Natural killer cell treated with Interleukin-12 subunit alpha and Interleukin-12 subunit beta and Interleukin-15 and Interleukin-18, amount 100 ng/mL, for 72 hours (primary cell): ENCODE results near the gene ING3. TPM values are rescaled to one million over a fixed set of nuclear protein-coding genes. Genes with fewer than 3 reads are reported as not detected.

Source experiments
- ATAC-seq, 2 donors: fragments of 150-1000 bp; cut with Tn5 transposase in 1 of 2; sonication (Bioruptor Pico), chemical (Tn5 transposase) in 1 of 2; 2 replicates each; pipeline ENCODE4 v1.10.0; 2021
- DNase-seq: peaks from one replicate; pipeline ENCODE4 v3.0.0; 2022; ENCODE audit warnings: low spot score
- H3K27ac Mint-ChIP-seq, 2 donors: 1 replicate in 1 of 2; 2 replicates in 1 of 2; pipeline ENCODE4 v1.8.0; 2022; ENCODE audit warnings: mixed read lengths in 2 of 2, mild to moderate bottlenecking in 1 of 2, moderate library complexity in 1 of 2
- H3K27me3 Mint-ChIP-seq, 2 donors: 1 replicate in 1 of 2; 2 replicates in 1 of 2; pipeline ENCODE4 v1.8.0; 2022; ENCODE audit warnings: mixed read lengths in 2 of 2
- H3K36me3 Mint-ChIP-seq: one replicate; pipeline ENCODE4 v1.8.0; 2022; ENCODE audit warnings: mixed read lengths
- H3K4me1 Mint-ChIP-seq, 2 donors: 1 replicate in 1 of 2; 2 replicates in 1 of 2; pipeline ENCODE4 v1.8.0; 2022; ENCODE audit warnings: low read depth in 2 of 2, mixed read lengths in 2 of 2, mild to moderate bottlenecking in 1 of 2
- H3K4me3 Mint-ChIP-seq: one replicate; pipeline ENCODE4 v1.8.0; 2022; ENCODE audit warnings: mixed read lengths
- H3K9me3 Mint-ChIP-seq: 2 replicates; pipeline ENCODE4 v1.8.0; 2022; ENCODE audit warnings: mixed read lengths
- total RNA-seq, 2 donors: library from RNA; stranded (reverse); gene quantifications; one replicate each; pipeline ENCODE4 v1.2.3, GENCODE V29; 2022

The ING3 gene
- total RNA-seq, 2 donors from 2014 or later: 20.3 to 32.2 TPM

DNA sequence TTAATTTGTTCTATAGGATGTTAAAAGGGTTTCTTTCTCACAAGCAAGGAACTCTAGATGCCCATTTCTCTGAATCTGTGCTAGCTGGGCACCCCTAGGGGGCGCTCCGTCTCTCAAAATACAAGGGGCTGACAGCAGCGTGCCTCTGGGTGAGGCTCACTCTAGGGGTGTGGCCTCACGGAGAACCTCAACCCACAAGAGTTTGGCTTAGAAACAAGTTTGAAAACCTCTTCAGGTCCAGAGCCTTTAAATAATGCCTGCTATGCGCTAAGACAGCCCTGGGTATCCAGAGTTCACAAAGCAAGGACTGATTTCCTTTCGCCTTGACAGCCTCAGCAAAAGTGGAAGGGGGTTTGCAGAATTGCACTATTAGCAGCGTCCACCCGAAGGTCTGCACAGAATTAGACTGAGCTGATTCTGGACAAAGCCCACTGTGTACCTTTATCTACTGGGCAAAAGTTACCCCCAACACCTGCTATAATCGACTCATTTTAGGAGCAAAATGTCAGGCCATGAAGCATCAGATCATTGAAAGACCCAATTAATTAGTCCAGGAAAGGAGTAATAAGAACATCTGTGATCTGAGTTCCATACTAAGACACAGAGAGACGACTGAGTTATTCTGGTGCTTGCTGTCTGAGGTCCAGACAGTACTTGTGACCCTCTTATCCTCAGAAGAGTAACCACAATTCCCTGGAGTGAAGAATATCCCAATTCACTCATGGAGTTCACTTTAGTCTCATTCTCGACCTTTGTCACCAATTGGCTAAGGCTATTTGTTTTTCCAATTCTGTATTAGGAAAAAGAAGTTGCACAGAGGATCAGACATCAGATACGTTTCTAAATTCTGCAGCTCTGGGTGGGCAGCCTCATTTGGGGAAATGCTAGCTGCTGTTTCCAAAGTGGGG, 37.4 kb downstream of the ING3 start:
- Mint-ChIP-seq H3K36me3 (no peaks in the 10 kb centered on the region), H3K9me3 (no peaks in the 10 kb centered on the region), H3K4me1 (peaks cover 17 to 24% of the 10 kb centered on the region in 2 donors), H3K27me3 (peaks cover 27 to 58% of the 10 kb centered on the region in 2 donors), H3K27ac (no peak overlapping the region), H3K4me3 (peak overlapping the region; percentile 74)
- ATAC-seq (peak; percentile 95 to 97), DNase-seq (peak; percentile 85)

GRCh38 chr7:120988591-120989256, 38.1 kb downstream of the ING3 start, which contains the start of gene CPED1:
Gene CPED1, plus strand, starts transcription at chr7:120988711. Its CDS starts 911 bp downstream, at chr7:120989622.
- Mint-ChIP-seq H3K36me3 (no peaks in the 10 kb centered on the region), H3K27ac (no peak within 1 kb of the TSS), H3K4me3 (peak within 1 kb of the TSS; percentile 74), H3K9me3 (no peaks in the 10 kb centered on the region), H3K27me3 (peaks cover 27 to 61% of the 10 kb centered on the region in 2 donors), H3K4me1 (peaks cover 17 to 24% of the 10 kb centered on the region in 2 donors)
- DNase-seq (no peak), ATAC-seq (peak; percentile 77 to 81)

GRCh38 chr7:120989257-120990220, 39.0 kb downstream of the ING3 start:
- H3K4me1 Mint-ChIP-seq: peaks cover 17 to 24% of the 10 kb centered on the region in 2 donors
- H3K9me3 Mint-ChIP-seq: no peaks in the 10 kb centered on the region
- peak overlapping the region; percentile 74 for H3K4me3 Mint-ChIP-seq
- DNase-seq (no peak), ATAC-seq (no peak)
- H3K27me3 Mint-ChIP-seq: peaks cover 25 to 68% of the 10 kb centered on the region in 2 donors
- no peaks in the 10 kb centered on the region for H3K36me3 Mint-ChIP-seq
- no peak overlapping the region for H3K27ac Mint-ChIP-seq

DNA sequence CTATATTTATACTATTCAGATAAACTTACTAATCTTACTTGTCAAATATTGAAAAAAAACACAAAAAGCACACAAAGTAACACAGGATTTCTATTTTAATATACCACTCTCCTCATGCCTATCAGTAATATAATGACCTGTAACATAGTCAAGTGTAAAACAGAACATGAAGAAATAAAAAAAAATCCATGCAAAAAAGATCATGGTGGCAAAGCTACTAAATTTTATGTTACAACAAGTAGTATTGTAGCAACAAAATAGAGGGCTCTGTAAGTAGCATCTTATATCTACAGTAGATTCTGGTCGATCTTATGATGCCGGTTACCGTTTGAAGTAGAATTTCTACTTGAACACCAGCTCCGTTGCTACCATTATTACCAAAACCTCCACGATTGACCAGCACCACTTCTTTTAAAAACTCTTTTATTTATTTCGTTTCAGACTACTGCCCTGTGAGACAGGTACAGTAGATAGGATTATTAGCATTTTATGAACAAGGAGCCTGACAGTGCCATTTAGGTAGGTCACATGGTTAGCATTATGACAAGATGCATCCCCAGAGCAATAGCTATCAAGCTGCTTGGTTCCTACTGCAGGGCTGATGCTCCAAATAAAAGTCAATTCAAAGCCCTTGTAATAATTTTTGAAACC, 40.0 kb downstream of the ING3 start:
- DNase-seq (no peak), ATAC-seq (no peak)
- no peaks in the 10 kb centered on the region for H3K9me3 Mint-ChIP-seq
- peaks cover 17 to 24% of the 10 kb centered on the region in 2 donors for H3K4me1 Mint-ChIP-seq
- no peak overlapping the region for H3K27ac Mint-ChIP-seq
- peaks cover 32 to 73% of the 10 kb centered on the region in 2 donors for H3K27me3 Mint-ChIP-seq
- H3K4me3 Mint-ChIP-seq: no peak overlapping the region
- no peaks in the 10 kb centered on the region for H3K36me3 Mint-ChIP-seq

DNA sequence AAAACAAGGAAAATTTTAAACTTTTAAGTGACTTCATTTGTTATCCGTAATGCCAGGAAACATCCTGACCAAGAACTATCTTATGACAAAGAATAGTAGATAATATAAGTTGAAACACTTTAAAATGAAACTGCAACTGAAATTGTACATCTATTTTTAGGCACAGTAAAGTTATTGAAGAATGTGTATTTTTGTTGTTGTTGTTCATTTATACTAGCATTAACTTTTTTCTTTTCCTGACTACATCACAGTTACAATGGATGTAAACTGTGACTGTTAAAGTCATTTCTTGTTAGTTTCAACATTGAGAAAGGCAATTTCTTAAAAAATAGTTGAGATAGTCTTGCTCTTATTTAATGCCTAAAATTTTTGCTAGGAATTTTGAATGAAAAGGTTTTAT, 40.6 kb downstream of the ING3 start:
- no peak for ATAC-seq
- Mint-ChIP-seq H3K27ac (no peak overlapping the region), H3K27me3 (peaks cover 35 to 79% of the 10 kb centered on the region in 2 donors), H3K4me3 (no peak overlapping the region), H3K36me3 (no peaks in the 10 kb centered on the region), H3K9me3 (no peaks in the 10 kb centered on the region), H3K4me1 (peaks cover 17 to 24% of the 10 kb centered on the region in 2 donors)
- DNase-seq: no peak

DNA sequence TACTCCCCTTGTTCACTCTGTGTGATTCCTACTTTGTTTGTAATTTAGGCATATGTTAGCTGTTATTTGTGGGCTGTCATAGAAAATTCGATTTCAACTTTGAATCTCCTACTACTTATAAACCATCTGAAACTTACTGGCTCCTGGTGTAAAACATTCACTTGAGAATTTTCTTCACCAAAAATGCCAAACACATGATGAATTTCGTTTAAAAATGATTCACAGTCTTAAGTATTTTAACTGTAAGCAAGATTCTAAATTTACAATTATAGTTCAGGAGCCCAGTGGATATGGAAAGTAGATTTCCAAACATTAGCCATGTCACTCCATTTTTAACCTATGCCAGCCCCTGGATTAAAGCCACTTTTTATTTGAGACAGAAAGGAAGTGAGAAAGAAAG, 41.0 kb downstream of the ING3 start:
- H3K9me3 Mint-ChIP-seq: no peaks in the 10 kb centered on the region
- H3K27ac Mint-ChIP-seq: no peak overlapping the region
- peaks cover 17 to 26% of the 10 kb centered on the region in 2 donors for H3K4me1 Mint-ChIP-seq
- H3K4me3 Mint-ChIP-seq: no peak overlapping the region
- no peaks in the 10 kb centered on the region for H3K36me3 Mint-ChIP-seq
- no peak for ATAC-seq
- peaks cover 38 to 80% of the 10 kb centered on the region in 2 donors for H3K27me3 Mint-ChIP-seq
- no peak for DNase-seq

DNA sequence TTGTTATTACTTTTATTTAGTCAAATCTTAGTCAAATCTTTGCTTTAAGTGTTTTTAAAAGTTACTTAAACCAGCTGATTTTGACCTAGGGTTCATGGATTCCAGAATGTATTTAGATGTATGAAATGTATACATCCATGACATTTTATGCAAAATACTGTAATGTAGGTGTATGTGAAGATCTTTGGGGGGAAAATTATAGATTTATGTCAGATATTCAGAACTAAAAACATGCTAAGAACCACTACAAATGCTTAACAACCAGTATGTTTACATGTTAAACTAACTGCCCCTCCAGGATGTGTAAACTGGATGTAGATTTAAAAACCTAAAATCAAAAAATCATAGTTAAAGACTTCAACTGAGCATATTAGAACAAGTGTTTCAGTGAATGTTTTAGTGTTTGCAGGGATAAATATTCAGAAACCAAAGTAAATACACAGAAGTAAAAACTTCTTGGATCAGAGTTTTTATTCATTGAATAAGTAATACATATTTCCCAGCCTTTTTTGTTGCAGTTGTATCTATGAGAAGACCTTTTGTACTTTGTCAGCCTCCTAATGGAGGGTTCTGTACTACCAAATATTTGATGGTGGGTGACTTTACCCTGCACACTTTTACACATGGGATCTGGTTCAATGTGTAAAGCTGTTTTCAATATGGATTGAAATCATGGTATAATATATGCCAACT, 41.8 kb downstream of the ING3 start:
- DNase-seq: no peak

GRCh38 chr7:120992965-120993494, 42.5 kb downstream of the ING3 start:
- Mint-ChIP-seq H3K27me3 (peaks cover 40 to 73% of the 10 kb centered on the region in 2 donors), H3K4me1 (peaks cover 15 to 26% of the 10 kb centered on the region in 2 donors), H3K36me3 (no peaks in the 10 kb centered on the region), H3K9me3 (no peaks in the 10 kb centered on the region), H3K27ac (no peak overlapping the region), H3K4me3 (no peak overlapping the region)
- ATAC-seq: no peak
- DNase-seq: no peak

More for the DNA sequence above, 41.8 kb downstream of the ING3 start:
- Mint-ChIP-seq H3K36me3 (no peaks in the 10 kb centered on the region), H3K27ac (no peak overlapping the region), H3K27me3 (peaks cover 40 to 79% of the 10 kb centered on the region in 2 donors), H3K9me3 (no peaks in the 10 kb centered on the region), H3K4me1 (peaks cover 20 to 32% of the 10 kb centered on the region in 2 donors), H3K4me3 (no peak overlapping the region)
- no peak for ATAC-seq

GRCh38 chr7:120993553-120994191, 43.1 kb downstream of the ING3 start:
- ATAC-seq: no peak
- Mint-ChIP-seq H3K9me3 (no peaks in the 10 kb centered on the region), H3K4me3 (no peak overlapping the region), H3K4me1 (peaks cover 8 to 20% of the 10 kb centered on the region in 2 donors), H3K27me3 (peaks cover 37 to 70% of the 10 kb centered on the region in 2 donors), H3K27ac (no peak overlapping the region), H3K36me3 (no peaks in the 10 kb centered on the region)
- no peak for DNase-seq

DNA sequence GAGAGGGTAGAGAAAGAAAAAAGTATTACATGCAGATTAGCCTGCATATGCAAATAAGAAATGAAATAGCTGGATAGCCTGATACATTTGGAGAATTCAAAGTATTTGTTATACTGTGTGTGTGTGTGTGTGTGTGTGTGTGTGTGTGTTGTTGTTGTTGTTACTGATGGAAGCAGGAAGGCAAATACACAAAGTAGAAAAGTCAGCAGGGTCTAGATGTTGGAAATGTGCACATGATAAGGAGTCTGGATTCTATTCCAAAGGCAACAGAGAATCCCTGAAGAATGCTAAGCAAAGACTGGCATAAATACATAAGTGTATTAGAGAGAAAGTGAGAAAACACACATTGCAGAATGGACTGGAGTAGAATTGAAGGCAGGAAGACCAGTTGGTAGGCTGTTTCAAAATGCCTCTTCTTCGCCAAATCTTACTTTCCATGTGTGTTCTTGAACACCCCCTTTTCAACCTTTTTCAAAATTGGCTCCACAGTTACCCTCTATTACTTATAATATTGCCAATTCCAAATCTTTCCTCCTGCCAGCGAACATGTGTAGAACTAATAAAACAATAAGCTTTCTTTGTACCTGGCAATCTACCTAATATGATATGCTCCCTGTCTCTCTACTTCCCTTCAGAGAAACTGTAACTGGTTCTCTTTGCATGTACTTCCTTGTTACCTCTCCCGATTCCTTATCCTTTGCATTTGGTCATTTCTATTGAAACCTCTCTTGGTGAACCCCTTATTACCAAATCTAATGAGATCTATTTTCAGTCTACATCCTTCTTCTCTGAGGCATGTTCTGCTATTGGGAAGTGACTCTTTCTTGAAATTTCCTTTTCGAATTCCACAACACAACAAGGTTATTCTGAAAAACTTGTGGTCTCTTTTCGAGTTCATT, 44.2 kb downstream of the ING3 start:
- peaks cover 3 to 9% of the 10 kb centered on the region in 2 donors for H3K4me1 Mint-ChIP-seq
- no peak overlapping the region for H3K27ac Mint-ChIP-seq
- ATAC-seq (no peak), DNase-seq (no peak)
- H3K9me3 Mint-ChIP-seq: no peaks in the 10 kb centered on the region
- H3K36me3 Mint-ChIP-seq: no peaks in the 10 kb centered on the region
- H3K27me3 Mint-ChIP-seq: peaks cover 26 to 59% of the 10 kb centered on the region in 2 donors
- no peak overlapping the region for H3K4me3 Mint-ChIP-seq

- peaks cover 23 to 51% of the 10 kb centered on the region in 2 donors for H3K27me3 Mint-ChIP-seq
- ATAC-seq (no peak), DNase-seq (no peak)
- no peak overlapping the region for H3K27ac Mint-ChIP-seq
- no peak overlapping the region for H3K4me3 Mint-ChIP-seq
- H3K4me1 Mint-ChIP-seq: peaks cover 5 to 8% of the 10 kb centered on the region in 2 donors
- no peaks in the 10 kb centered on the region for H3K36me3 Mint-ChIP-seq
- no peaks in the 10 kb centered on the region for H3K9me3 Mint-ChIP-seq
These were observed 45.1 kb downstream of the ING3 start for GRCh38 chr7:120995654-120996053.
